22Rv1 (cell line): ENCODE data around the gene LCP2.

Experiments used
- H3K27ac ChIP-seq: fragments of 450-650 bp; 2 replicates; pipeline ENCODE4 v1.5.1; 2017
- CTCF ChIP-seq: fragments of 450-650 bp; IDR thresholded peaks from 2 replicates; pipeline ENCODE4 v1.5.1; 2017; ENCODE audit warnings: mild to moderate bottlenecking
- ZFX ChIP-seq: fragments of 450-650 bp; IDR thresholded peaks from 2 replicates; pipeline ENCODE4 v1.6.1; 2017; ENCODE audit warnings: antibody characterized with exemption, borderline replicate concordance

LCP2 gene

DNA sequence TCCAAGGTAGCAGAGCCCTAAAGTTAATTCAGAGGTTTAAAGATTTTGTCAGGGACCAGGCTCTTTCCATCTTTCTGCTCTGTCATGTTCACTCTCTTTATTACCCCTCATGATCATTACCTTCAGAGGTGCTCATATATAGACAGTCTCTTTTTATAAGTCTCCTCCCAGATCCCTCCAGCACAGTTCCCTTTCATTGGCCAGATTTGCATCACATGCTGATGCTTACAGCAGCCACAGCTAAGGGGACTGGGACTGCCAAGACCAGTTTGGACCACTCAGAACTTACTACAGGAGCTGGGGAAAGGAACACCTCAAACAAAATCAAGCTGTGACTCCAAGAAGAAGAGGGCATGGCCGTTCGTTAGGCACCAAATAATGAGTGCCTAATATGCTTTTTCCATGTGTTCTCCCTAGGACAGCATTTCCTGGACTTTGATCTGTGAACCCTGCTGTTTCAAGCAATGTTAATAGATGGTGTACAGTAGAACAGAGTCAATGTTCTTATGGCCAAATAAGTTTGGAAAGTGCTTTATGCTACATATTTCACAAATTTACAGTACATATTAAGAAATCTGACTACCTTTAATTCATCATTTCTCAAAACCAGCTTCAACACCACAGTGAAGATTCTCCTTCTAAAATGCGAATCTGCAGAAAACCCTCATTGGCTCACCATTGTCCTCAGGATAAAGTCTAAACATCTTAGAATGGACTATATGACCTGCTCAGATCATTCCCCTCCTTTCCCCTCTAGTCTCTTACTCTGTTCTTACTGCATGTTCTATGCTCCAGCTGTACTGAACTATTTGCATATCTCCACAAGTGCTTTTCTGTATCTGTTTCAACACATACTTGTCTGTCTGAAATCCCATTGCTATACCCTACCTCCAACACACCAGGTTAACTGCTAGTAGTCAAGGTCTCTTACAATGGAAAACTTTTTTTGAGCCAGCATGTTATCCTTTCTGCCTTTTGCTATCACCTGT lies 61.4 kb downstream of the LCP2 start:
- no peak overlapping the region for H3K27ac ChIP-seq
- TF ChIP-seq CTCF (no peak), ZFX (no peak)

DNA sequence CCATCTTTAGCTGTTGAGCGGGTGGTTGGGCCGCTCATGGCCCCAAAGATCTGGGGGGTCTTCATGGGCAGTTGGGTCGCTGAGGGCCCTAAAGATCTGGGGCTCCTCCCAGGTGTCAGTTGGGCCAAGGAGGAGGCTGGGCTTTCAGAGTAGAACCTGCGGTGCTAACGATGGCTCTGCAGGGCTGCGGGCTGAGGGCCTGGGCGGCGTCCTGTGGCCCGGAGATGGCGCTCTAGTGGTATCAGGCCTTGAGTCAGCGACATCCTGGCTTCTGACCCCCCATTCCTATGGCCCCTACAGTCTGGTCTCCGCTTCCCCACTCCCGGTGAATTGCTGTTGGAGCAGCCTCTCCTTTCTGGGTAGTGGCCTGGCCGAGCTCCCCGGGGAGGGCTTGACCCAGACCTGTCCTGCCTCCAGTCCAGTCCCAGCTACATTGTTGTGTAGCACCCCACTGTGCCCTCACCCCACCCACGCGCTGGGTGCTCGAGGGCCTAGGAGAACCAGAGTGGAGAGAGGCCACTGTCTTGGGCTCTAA lies 64.2 kb downstream of the LCP2 start:
- no peak overlapping the region for H3K27ac ChIP-seq
- TF ChIP-seq ZFX: no peak
- no peak for TF ChIP-seq CTCF

GRCh38 chr5:170232786-170233185 lies 64.8 kb downstream of the LCP2 start, which contains the start of gene C5orf58:
Gene C5orf58, plus strand, starts transcription at chr5:170232985. Its CDS starts 1,992 bp downstream, at chr5:170234977.
- H3K27ac ChIP-seq: no peak within 1 kb of the TSS
- TF ChIP-seq ZFX: no peak
- no peak for TF ChIP-seq CTCF

GRCh38 chr5:170228762-170229435 lies 68.7 kb downstream of the LCP2 start:
- no peak overlapping the region for H3K27ac ChIP-seq
- TF ChIP-seq ZFX (no peak), CTCF (no peak)

DNA sequence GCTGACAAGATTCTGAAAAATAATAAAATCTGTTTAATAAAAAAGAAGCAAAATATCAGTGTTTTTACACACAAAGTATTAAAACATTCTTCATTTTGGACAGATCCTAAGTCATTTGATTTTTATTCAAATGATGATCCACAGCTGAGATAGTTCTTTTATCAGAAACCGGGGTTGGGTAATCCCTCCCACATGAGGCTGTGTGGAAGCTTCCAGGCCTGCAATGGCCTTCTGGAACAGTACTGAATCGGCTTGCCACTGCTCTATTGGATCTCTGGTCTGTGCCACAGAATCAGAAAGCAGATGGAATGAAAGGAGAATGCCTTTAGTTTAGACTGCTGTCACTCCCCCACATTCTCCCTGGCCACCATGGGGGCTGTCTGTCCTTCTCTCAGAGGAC lies 70.9 kb downstream of the LCP2 start:
- H3K27ac ChIP-seq: no peak overlapping the region

GRCh38 chr5:170226129-170226615 lies 71.4 kb downstream of the LCP2 start:
- H3K27ac ChIP-seq: no peak overlapping the region
- TF ChIP-seq ZFX: no peak
- TF ChIP-seq CTCF: peak; percentile 58

More for the DNA sequence above, 70.9 kb downstream of the LCP2 start:
- TF ChIP-seq ZFX (no peak), CTCF (no peak)
